Lower leg skin (tissue), 4 donors: ENCODE measurements around the gene ADAD2. TPM values are rescaled to one million over a fixed set of nuclear protein-coding genes. Genes with fewer than 3 reads are reported as not detected.
"Not testable (repeated sequence)": the region's sequence is repeated elsewhere in the genome, so short reads cannot be mapped to it uniquely, and the experiment has no call there.

Experiments used
- DNase-seq, 2 donors: peaks; one replicate each; pipeline ENCODE4 v3.0.0-alpha.2; 2019; ENCODE audit warnings: low spot score in 2 of 2
- H3K4me3 ChIP-seq: fragments of 200-600 bp; sonication (generic); 2 replicates; pipeline ENCODE4 v1.5.1; 2017; ENCODE audit warnings: mild to moderate bottlenecking, low read depth; ENCODE audit not compliant: poor library complexity, severe bottlenecking
- POLR2A ChIP-seq, 2 donors: fragments of 450-650 bp; IDR thresholded peaks; one replicate each; pipeline ENCODE4 v1.6.1; 2016 to 2017; ENCODE audit warnings: antibody characterized with exemption in 2 of 2, mild to moderate bottlenecking in 1 of 2, moderate library complexity in 1 of 2
- WGBS, 2 donors: methylation state at CpG; one replicate each; pipeline ENCODE4 v1.1.5; 2018; 5-methylcytosine and 5-hydroxymethylcytosine counted together
- intact Hi-C: fragments of 100-400 bp; cut with DNase I; formaldehyde crosslinking; loops from one replicate; pipeline ENCODE4 v1.15.0; 2023; ENCODE audit warnings: low total_unique reads
- total RNA-seq, 4 donors: library from RNA; depleted of rRNA; stranded (reverse); fragments of >200 nt; gene quantifications; one replicate each; pipeline ENCODE4 v1.1.0, GENCODE V29; 2016
- TF ChIP-seq, protein P1 (sequence below), 3 donors: fragments of 450-650 bp; IDR thresholded peaks; one replicate each; pipeline ENCODE4 v1.5.1; 2016; ENCODE audit warnings: antibody characterized with exemption in 3 of 3, mild to moderate bottlenecking in 3 of 3, moderate library complexity in 2 of 3

ADAD2 gene
- total RNA-seq, 4 donors from 2014 or later, result 0.96 to 1.2 TPM; not detected in 2

DNA sequence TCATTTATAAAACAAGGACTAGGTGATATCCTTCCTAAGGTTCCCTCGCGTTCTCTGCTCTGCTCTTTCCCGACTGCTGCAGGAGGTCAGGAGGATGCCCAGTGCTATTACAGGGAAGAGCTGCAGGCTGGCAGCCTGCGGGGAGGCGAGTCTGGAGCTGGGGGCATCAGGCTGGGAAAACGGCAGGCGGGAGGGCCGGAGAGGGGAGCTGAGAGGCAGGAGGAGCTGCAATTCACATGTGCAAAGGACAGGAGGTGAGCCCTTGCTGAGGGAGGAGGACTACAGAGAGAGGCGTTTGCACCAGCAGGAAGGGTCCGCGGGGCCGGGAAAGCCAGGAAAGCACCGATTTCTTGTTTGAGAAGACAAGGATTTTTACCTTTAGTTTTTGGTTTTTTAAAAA lies 8.1 kb downstream of the ADAD2 start:
- WGBS, 2 donors, result 73 to 76% methylated on average over 13 of the region's 13 CpGs
- DNase-seq, result no peak
- intact Hi-C loops, result no loop called here
- no peak overlapping the region for H3K4me3 ChIP-seq
- no peak for TF ChIP-seq POLR2A (IDR thresholded peaks at IDR 0.05)

DNA sequence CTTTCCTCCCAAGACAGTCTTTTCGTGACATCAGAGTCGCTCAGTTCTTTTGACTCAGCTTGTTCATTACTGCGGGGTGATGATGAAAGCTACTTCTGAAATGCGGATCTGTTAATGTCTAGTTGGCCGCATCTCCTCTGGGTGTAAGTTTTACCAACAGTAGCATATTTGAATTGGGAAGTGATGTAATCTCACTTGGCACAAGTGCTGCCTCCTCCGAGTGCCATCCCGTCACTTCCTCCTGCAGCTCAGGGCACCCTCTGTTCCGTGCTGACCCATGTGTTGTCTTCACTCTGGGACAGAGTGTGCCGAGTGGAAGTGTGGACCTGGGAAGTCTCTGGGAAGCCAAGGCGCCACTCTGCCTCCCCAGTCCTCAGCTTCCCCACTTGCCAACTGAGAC lies 8.9 kb downstream of the ADAD2 start:
- no peak overlapping the region for H3K4me3 ChIP-seq
- no peak for TF ChIP-seq POLR2A (IDR thresholded peaks at IDR 0.05)
- TF ChIP-seq, protein P1, sequence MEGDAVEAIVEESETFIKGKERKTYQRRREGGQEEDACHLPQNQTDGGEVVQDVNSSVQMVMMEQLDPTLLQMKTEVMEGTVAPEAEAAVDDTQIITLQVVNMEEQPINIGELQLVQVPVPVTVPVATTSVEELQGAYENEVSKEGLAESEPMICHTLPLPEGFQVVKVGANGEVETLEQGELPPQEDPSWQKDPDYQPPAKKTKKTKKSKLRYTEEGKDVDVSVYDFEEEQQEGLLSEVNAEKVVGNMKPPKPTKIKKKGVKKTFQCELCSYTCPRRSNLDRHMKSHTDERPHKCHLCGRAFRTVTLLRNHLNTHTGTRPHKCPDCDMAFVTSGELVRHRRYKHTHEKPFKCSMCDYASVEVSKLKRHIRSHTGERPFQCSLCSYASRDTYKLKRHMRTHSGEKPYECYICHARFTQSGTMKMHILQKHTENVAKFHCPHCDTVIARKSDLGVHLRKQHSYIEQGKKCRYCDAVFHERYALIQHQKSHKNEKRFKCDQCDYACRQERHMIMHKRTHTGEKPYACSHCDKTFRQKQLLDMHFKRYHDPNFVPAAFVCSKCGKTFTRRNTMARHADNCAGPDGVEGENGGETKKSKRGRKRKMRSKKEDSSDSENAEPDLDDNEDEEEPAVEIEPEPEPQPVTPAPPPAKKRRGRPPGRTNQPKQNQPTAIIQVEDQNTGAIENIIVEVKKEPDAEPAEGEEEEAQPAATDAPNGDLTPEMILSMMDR (IDR thresholded peaks at IDR 0.05), result no peak
- DNase-seq, result peak in 1 of 2 donors; percentile 46
- WGBS, 2 donors, result 52 to 65% methylated on average over 10 of the region's 10 CpGs
- intact Hi-C loops, result no loop called here

DNA sequence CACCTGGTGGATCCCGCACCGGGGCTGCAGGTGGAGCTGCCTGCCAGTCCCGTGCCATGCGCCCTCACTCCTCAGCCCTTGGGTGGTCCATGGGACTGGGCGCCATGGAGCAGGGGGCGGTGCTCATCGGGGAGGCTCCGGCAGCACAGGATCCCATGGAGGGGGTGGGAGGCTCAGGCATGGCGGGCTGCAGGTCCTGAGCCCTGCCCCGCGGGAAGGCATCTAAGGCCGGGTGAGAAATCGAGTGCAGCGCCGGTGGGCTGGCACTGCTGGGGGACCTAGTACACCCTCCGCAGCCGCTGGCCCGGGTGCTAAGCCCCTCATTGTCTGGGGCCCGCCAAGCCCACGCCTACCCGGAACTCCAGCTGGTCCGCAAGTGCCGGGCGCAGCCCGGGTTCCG lies 13.6 kb downstream of the ADAD2 start:
- H3K4me3 ChIP-seq, intact Hi-C loops, DNase-seq: not testable (repeated sequence)
- 76 to 99% methylated on average over 14 to 22 of the region's 26 CpGs for WGBS, 2 donors

DNA sequence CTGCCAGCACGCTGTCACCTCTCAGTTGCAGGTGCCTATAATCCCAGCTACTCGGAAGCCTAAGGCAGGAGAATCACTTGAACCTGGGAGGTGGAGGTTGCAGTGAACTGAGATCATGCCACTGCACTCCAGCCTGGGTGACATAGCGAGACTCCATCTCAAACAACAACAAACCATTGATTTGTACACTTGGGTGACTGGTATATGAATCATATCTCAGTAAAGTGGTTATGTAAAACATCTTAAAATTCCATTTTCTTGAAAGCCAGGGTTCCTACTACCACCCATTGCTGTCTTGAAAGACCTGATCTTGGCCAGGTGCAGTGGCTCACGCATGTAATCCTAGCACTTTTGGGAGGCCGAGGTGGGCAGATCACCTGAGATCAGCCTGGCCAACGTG lies 14.2 kb downstream of the ADAD2 start:
- DNase-seq, intact Hi-C loops, H3K4me3 ChIP-seq: not testable (repeated sequence)
- 87 to 90% methylated on average over 6 of the region's 6 CpGs for WGBS, 2 donors

DNA sequence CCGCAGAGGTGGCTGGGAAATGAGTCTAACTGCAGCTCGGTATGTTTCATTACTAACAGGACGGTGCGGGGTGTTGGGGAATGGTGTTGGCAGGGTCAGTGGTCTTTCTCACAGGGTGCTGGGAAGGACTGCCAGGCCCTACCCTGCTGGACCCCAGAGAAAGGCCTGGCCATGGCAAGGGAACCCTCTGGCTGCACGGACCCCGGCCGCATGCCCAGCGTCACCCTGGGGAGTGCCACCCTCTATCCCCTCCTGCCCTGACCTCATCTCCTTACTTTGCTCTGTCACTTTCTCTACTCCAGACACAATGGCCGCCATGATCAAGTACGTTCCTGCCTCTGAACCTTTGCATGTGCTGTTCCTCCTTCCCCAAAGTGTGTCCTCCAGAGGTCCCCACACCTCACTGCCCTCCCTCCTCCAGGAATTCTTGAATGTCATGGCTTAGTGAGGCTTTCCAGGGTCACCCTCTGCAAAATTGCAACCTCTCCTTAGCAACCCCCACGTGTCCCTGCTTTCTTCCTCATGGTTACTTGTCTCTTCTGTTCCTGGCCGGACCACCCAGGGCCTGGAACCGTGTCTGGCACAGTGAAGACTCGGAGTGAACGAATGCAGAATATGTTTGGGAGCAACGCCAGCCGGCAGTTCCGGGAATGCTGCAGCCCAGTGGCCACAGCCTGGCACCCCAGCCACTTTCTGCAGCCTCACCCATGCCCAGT lies 15.2 kb downstream of the ADAD2 start:
- no peak overlapping the region for H3K4me3 ChIP-seq
- WGBS, 2 donors, result 85 to 91% methylated on average over 18 of the region's 18 CpGs
- DNase-seq, result no peak
- no peak for TF ChIP-seq POLR2A (IDR thresholded peaks at IDR 0.05)
- TF ChIP-seq, protein P1 (IDR thresholded peaks at IDR 0.05), result no peak
- intact Hi-C loops, result no loop called here

DNA sequence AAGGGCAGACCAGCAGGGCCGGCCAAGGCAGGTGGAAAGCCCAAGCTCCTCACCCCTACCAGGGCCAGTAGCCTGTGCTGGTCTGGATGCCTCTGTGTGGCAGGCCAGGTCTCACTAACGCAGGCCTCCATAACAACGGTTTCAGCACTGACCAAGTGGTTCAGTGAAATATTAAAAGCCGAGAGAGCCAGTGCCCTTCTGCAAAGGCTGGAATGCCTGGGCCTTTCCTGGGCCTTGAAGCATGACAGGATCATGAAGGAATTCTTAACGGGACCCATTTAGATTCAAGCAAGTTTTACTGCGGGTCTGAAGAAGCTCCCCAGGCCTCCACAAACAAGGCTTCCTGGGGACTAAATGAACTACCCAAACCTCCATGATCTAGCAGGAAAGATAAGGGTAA lies 16.3 kb downstream of the ADAD2 start:
- no peak for DNase-seq
- TF ChIP-seq POLR2A (IDR thresholded peaks at IDR 0.05), result no peak
- TF ChIP-seq, protein P1 (IDR thresholded peaks at IDR 0.05), result no peak
- 56 to 78% methylated on average over 5 to 6 of the region's 6 CpGs for WGBS, 2 donors
- intact Hi-C loops, result no loop called here
- no peak overlapping the region for H3K4me3 ChIP-seq

DNA sequence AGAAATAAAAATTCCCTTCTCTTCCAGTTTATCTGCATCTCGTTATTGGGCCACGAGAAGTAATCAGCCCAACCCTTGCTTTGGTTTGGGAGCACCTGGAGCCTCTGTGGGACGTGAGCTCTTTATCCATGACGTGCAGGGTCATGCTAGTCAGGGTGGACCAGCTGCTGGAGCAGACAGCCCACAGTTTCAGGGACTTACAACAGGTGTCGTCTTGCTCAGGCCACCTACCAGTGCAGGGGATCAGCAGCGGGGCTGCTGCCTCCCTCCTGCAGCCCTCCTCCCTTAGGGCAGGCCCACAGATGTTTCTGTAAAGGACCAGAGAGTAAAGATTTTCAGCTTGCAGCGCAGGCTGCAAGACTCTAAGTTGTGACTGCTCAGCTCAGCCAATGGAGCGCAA lies 16.9 kb downstream of the ADAD2 start:
- 75 to 85% methylated on average over 8 of the region's 8 CpGs for WGBS, 2 donors
- DNase-seq, result no peak
- no peak for TF ChIP-seq POLR2A (IDR thresholded peaks at IDR 0.05)
- TF ChIP-seq, protein P1 (IDR thresholded peaks at IDR 0.05), result no peak
- no peak overlapping the region for H3K4me3 ChIP-seq
- intact Hi-C loops, result no loop called here
